ENCODE results near the gene MPP4.

The MPP4 gene

DNA sequence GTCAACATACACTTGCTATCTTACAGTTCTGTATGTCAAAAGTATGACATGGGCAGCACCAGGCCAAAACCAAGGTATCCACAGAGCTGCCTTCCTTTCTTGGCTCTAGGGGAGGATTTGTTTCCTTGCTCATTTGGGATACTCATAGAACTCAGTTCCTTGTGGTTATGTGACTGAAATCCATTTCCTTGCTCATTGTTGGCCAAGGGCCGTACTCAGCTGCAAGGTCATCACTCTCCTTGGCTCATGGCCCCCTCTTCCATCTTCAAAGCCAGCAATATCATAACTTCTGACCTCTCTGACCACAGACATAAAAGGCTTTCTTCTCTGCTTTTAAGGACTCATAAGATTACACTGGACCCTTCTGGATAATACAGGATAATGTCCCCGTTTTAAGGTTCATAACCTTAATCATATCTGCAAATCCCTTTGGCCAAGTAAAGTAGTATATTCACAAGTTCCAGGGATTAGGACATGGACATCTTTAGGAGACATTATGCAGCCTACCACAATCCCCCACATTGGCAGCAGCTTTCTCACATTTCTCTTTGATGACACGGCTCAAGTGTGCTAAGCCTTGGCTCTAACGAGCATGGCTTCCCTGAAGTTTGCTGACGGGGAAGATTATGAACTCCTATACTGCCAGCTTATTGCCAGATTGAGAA lies 76.0 kb downstream of the MPP4 start:
- no peak for DNase-seq (ENCODE audit: low spot score)

- DNase-seq (ENCODE audit: low spot score) = no peak
These were observed 77.0 kb downstream of the MPP4 start for GRCh38 chr2:201621293-201621999.

DNA sequence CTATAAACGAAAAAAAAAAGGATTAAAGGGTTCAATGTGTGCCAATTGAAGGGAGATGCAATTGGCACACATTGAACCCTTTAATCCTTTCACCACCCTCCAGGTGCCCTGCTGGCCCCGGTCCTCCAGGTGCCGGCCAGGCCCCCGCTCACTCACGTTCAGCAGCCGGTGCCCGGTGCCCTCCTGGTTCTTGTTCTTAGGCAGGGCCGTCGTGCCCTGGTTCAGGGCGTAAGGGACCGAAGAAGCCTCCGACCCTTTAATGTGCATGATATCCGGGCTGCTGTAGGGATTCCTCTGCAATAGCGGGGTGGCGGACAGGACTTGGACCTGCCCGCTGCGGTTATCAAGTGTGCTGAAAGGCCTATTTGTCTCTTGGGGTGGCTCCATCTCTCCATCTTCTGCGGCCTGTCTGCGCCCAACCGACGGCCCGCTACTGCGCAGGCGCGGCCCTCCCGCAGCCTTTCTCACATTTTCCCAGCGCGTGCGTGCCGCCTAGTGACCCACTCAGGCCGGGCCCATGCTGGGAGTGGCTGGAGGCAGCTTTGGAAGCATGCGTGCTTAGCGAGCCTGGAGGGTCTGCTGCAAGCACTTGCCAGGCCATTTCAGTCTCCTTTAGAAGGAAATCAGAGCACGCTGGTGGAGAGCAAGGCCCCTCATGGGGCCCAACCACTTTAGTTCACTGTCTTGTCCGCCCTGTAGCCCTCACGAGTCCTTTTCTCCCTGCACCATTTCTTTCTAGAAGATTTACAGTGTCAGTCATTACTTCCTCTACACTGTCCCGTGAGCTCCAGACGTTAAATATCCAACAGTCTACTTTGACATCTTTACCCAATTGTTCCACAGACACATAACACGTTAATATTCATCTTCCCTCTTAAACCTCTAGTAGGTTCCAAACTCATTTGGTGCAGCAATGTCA lies 79.4 kb downstream of the MPP4 start:
- DNase-seq (ENCODE audit: low spot score) = peak; percentile 97

GRCh38 chr2:201608021-201608420 lies 90.4 kb downstream of the MPP4 start:
- no peak for DNase-seq (ENCODE audit: low spot score)

DNA sequence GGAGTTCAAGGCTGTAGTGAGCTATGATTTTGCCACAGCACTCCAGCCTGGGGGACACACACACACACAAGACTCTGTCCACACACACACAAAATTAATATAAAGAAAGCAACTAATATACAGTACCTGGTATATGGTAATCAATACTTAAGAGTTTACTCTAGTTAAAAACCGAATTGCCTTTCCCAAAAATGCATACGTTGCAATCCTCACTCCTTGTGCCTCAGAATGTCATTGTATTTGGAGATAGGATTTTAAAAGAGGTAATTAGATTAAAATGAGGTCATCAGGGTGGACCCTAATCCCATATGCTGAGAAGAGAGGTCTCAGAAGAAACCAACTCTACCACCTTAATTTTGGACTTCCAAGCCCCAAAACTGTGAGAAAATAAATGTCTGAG lies 90.9 kb downstream of the MPP4 start:
- DNase-seq (ENCODE audit: low spot score) = no peak

DNA sequence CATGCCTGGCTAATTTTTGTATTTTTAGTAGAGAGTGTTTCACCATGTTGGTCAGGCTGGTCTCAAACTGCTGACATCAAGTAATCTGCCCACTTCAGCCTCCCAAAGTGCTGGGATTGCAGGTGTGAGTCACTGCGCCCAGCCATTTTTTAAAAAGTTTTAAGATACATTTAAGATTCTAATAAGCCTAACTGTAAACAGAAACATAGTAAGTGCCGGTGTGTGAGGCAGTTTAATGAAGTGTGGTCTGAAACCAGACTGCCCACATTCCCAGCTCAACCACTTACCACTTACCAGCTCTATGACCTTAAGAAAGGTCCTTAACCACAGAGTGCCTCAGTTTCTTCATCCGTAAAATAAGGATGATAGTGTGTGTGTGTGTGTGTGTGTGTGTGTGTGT lies 97.5 kb downstream of the MPP4 start:
- DNase-seq (ENCODE audit: low spot score) = no peak

- DNase-seq (ENCODE audit: low spot score) = no peak
These were observed 101.0 kb downstream of the MPP4 start for GRCh38 chr2:201597397-201597796.
